Measurements from ENCODE around the gene PAWR.

- TF ChIP-seq CTCF (IDR thresholded peaks at IDR 0.05) (no peak), ZFX (IDR thresholded peaks at IDR 0.05; ENCODE audit: borderline replicate concordance) (no peak)
These were observed 73.1 kb downstream of the PAWR start for GRCh38 chr12:79617696-79618095.

Measured in 22Rv1 (cell line).